SK-N-SH (cell line): ENCODE measurements around the gene KHDC1.
"Not testable (repeated sequence)": the region's sequence is repeated elsewhere in the genome, so short reads cannot be mapped to it uniquely, and the experiment has no call there.

Experiments used
- EP300 ChIP-seq, 2 experiments: IDR thresholded peaks; 2 replicates each; pipeline versions ENCODE4 v1.4.0 to v1.6.1; 2012; ENCODE audit warnings: borderline replicate concordance in 1 of 2, low read depth in 1 of 2, low read length in 1 of 2
- MEF2A ChIP-seq: IDR thresholded peaks from 2 replicates; pipeline ENCODE4 v1.4.0; 2012; ENCODE audit warnings: low read depth, borderline replicate concordance
- MXI1 ChIP-seq: IDR thresholded peaks from 2 replicates; pipeline ENCODE4 v1.6.1; 2012; ENCODE audit warnings: mild to moderate bottlenecking, low read depth, low read length, improper control_type of control experiment
- TAF1 ChIP-seq: IDR thresholded peaks from 2 replicates; pipeline ENCODE4 v1.6.1; 2012; ENCODE audit warnings: low read depth, mild to moderate bottlenecking, low read length, moderate library complexity, borderline replicate concordance
- TEAD4 ChIP-seq: IDR thresholded peaks from 2 replicates; pipeline ENCODE4 v1.4.0; 2012; ENCODE audit warnings: mild to moderate bottlenecking, borderline replicate concordance; ENCODE audit not compliant: insufficient read depth
- TF ChIP-seq, protein P1 (sequence below): fragments of 200-600 bp; sonication (generic); IDR thresholded peaks from 2 replicates; pipeline ENCODE4 v1.6.1; 2017; ENCODE audit warnings: antibody characterized with exemption, mild to moderate bottlenecking, moderate library complexity

- TF ChIP-seq, protein P1, sequence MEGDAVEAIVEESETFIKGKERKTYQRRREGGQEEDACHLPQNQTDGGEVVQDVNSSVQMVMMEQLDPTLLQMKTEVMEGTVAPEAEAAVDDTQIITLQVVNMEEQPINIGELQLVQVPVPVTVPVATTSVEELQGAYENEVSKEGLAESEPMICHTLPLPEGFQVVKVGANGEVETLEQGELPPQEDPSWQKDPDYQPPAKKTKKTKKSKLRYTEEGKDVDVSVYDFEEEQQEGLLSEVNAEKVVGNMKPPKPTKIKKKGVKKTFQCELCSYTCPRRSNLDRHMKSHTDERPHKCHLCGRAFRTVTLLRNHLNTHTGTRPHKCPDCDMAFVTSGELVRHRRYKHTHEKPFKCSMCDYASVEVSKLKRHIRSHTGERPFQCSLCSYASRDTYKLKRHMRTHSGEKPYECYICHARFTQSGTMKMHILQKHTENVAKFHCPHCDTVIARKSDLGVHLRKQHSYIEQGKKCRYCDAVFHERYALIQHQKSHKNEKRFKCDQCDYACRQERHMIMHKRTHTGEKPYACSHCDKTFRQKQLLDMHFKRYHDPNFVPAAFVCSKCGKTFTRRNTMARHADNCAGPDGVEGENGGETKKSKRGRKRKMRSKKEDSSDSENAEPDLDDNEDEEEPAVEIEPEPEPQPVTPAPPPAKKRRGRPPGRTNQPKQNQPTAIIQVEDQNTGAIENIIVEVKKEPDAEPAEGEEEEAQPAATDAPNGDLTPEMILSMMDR = not testable (repeated sequence)
- TF ChIP-seq MEF2A; TEAD4; MXI1; EP300 (IDR thresholded peaks at IDR 0.05; ENCODE audit: borderline replicate concordance in 1 of 2, low read depth in 1 of 2, low read length in 1 of 2); TAF1: not testable (repeated sequence)
These were observed 5.9 kb upstream of the KHDC1 start for GRCh38 chr6:73268896-73269295.
